Activated CD8-positive, alpha-beta T cell treated with anti-CD3 and anti-CD28 coated beads, Interleukin-2, amount 10 ng/mL, durations not matched to agents 7 days and 5 days (primary cell): Measurements from ENCODE around the gene CHCHD6. TPM values are rescaled to one million over a fixed set of nuclear protein-coding genes. Genes with fewer than 3 reads are reported as not detected.

Source experiments
- ATAC-seq: fragments of 150-1000 bp; cut with Tn5 transposase; one replicate; pipeline ENCODE4 v1.10.0; 2021; ENCODE audit warnings: moderate library complexity
- CTCF ChIA-PET: fragments of 350-600 bp; sonication (Branson Sonifier 250); formaldehyde crosslinking; loops from one replicate; lab custom pipeline; 2021; ENCODE audit warnings: antibody characterized with exemption; lab: Charles Lee
- POLR2A ChIA-PET: fragments of 350-600 bp; sonication (Branson Sonifier 250); formaldehyde crosslinking; loops from one replicate; lab custom pipeline; 2021; ENCODE audit warnings: antibody characterized with exemption; lab: Charles Lee
- DNase-seq: peaks from one replicate; pipeline ENCODE4 v3.0.0-alpha.2; 2020
- H3K27ac Mint-ChIP-seq: one replicate; pipeline ENCODE4 v1.8.0; 2021; ENCODE audit warnings: mild to moderate bottlenecking, mixed read lengths
- H3K27me3 Mint-ChIP-seq: one replicate; pipeline ENCODE4 v1.8.0; 2021; ENCODE audit warnings: low read depth, mixed read lengths
- H3K36me3 Mint-ChIP-seq: one replicate; pipeline ENCODE4 v1.8.0; 2021; ENCODE audit warnings: low read depth, mixed read lengths
- H3K4me1 Mint-ChIP-seq: one replicate; pipeline ENCODE4 v1.8.0; 2021; ENCODE audit warnings: low read depth, mixed read lengths
- H3K4me3 Mint-ChIP-seq: one replicate; pipeline ENCODE4 v1.8.0; 2021; ENCODE audit warnings: mild to moderate bottlenecking, mixed read lengths
- H3K9me3 Mint-ChIP-seq: one replicate; pipeline ENCODE4 v1.8.0; 2022; ENCODE audit warnings: mixed read lengths; ENCODE audit not compliant: insufficient read depth
- total RNA-seq, 2 experiments: library from RNA; stranded (reverse); gene quantifications; one replicate each; pipeline ENCODE4 v1.2.3, GENCODE V29; 2021

CHCHD6 gene
- total RNA-seq, 2 experiments from 2014 or later, result 5.1 to 6.2 TPM

DNA sequence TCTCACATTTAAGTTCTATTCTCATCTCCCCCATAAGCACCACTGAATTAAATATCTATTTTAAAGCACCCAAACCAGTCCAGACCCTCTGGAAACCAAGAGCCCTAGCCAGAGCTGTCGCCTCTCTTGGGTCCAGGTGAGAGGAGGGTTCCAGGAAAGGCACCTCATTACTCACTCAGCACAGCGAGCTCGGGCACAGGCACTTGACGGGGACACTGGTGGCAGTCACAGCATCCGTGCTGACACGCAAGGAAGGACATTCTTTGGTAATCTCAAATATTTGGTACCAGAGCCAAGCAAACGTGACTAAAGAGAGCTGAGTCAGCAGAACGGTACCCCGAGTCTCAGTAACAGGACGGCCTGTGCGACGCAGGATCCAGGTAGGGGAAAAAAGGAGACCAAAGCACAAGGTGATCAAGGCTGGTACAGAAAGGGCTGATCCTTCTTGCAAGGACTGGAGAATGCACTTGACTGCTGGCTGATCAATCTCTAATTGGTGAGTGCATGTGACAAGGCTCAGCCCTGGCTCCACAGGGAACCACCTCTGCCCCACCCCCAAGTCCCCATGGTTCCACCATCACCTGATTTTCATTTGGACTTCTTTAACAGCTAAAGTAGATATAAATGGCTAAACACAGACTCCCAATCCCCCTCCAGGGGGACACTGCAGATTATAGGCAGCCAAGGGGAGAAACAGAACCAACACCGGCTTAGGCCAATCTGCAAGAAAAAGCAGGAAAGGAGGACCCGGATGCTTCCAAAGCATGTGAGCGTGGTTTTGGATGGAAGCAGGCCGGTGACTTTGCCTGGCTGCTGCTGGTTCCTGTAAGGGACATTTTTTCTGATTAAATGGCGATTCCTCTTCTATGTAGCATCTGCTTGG, 61.4 kb downstream of the CHCHD6 start:
- no peak for ATAC-seq
- Mint-ChIP-seq H3K4me3 (no peak overlapping the region), H3K27me3 (peaks cover 2% of the 10 kb centered on the region), H3K27ac (no peak overlapping the region), H3K36me3 (peaks cover 4% of the 10 kb centered on the region), H3K9me3 (peaks cover 11% of the 10 kb centered on the region), H3K4me1 (peaks cover 5% of the 10 kb centered on the region)
- ChIA-PET CTCF (no interaction called here), POLR2A (no interaction called here)
- DNase-seq, result no peak

DNA sequence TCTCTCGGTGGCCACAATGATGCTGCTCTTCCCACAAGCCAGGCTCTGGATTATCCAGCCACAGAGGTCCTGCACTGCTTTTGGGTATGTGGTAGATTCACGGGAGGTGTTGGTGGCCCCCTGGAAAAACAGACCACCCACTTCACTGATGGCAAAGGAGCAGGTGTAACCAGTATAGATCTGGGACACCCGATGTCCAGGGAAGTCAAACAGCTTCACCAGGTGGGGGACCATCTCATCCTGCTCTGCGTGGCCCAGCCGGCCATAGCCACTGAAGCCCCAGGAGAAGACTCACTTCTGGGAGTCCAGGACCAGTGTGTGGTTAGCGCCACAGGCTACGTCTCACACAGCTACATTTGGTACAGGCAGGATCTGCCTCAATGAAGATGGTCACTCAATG, 62.6 kb downstream of the CHCHD6 start:
- peaks cover 14% of the 10 kb centered on the region for H3K9me3 Mint-ChIP-seq
- H3K27ac Mint-ChIP-seq, result no peak overlapping the region
- H3K4me3 Mint-ChIP-seq, result no peak overlapping the region
- H3K4me1 Mint-ChIP-seq, result peaks cover 5% of the 10 kb centered on the region
- no peak for ATAC-seq
- no peak for DNase-seq
- CTCF ChIA-PET, result no interaction called here
- peaks cover 2% of the 10 kb centered on the region for H3K27me3 Mint-ChIP-seq
- POLR2A ChIA-PET, result no interaction called here
- peaks cover 4% of the 10 kb centered on the region for H3K36me3 Mint-ChIP-seq

DNA sequence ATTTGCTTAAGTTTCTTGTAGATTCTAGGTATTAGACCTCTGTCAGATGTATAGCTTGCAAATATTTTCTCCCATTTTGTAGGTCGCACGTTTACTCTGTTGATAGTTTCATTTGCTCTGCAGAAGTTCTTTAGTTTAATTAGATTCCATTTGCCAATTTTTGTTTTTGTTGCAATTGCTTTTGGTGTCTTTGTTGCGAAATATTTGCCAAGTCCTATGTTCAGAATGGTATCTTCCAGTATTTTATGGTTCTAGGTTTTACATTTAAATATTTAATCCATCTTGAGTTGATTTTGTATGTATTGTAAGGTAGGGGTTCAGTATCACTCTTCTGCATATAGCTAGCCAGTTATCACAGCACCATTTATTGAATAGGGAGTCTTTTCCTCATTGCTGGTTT, 64.9 kb downstream of the CHCHD6 start:
- POLR2A ChIA-PET, result no interaction called here
- ATAC-seq (no peak), DNase-seq (no peak)
- no peaks in the 10 kb centered on the region for H3K27me3 Mint-ChIP-seq
- no peak overlapping the region for H3K27ac Mint-ChIP-seq
- peaks cover 5% of the 10 kb centered on the region for H3K4me1 Mint-ChIP-seq
- H3K9me3 Mint-ChIP-seq, result peaks cover 16% of the 10 kb centered on the region
- CTCF ChIA-PET, result no interaction called here
- peaks cover 4% of the 10 kb centered on the region for H3K36me3 Mint-ChIP-seq
- H3K4me3 Mint-ChIP-seq, result no peak overlapping the region

DNA sequence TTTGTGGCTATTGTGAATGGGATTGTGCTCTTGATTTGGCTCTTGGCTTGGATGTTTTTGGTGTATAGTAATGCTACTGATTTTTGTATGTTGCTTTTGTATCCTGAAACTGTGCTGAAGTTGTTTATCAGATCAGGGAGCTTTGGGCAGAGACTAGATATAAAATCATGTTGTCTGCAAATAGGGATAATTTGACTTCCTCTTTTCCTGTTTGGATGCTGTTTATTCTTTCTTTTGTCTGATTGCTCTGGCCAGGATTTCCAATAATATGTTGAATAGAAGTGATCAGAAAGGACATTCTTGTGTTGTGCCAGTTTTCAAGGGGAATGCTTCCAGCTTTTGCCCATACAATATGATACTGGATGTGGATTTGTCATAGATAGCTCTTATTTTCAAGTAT, 66.1 kb downstream of the CHCHD6 start:
- ChIA-PET POLR2A (no interaction called here), CTCF (no interaction called here)
- ATAC-seq, result no peak
- no peaks in the 10 kb centered on the region for H3K27me3 Mint-ChIP-seq
- H3K4me3 Mint-ChIP-seq, result no peak overlapping the region
- peaks cover 16% of the 10 kb centered on the region for H3K9me3 Mint-ChIP-seq
- peaks cover 4% of the 10 kb centered on the region for H3K36me3 Mint-ChIP-seq
- DNase-seq, result no peak
- peaks cover 5% of the 10 kb centered on the region for H3K4me1 Mint-ChIP-seq
- no peak overlapping the region for H3K27ac Mint-ChIP-seq

DNA sequence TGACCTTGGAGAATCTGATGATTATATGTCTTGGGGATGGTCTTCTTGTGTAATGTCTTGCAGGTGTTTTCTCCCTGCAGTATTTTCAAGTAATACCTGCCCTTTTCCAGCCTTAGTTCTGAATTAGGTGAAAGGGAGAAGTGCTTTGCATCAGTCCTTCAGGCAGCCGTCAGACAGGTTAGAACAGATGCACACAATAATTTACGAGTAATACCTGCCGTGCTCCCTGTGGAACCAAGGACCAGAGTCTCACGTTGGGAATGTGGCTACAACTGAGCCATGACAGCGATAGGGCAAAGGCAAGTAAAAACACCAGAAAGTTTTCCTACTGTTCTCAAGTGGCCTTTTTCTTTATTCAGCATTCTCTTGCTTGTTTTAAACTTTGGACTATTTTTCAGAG, 69.1 kb downstream of the CHCHD6 start:
- peaks cover 13% of the 10 kb centered on the region for H3K9me3 Mint-ChIP-seq
- H3K27ac Mint-ChIP-seq, result no peak overlapping the region
- ChIA-PET CTCF (no interaction called here), POLR2A (no interaction called here)
- no peaks in the 10 kb centered on the region for H3K27me3 Mint-ChIP-seq
- no peak overlapping the region for H3K4me3 Mint-ChIP-seq
- no peak for ATAC-seq
- peaks cover 1% of the 10 kb centered on the region for H3K4me1 Mint-ChIP-seq
- peaks cover 3% of the 10 kb centered on the region for H3K36me3 Mint-ChIP-seq
- DNase-seq, result no peak

DNA sequence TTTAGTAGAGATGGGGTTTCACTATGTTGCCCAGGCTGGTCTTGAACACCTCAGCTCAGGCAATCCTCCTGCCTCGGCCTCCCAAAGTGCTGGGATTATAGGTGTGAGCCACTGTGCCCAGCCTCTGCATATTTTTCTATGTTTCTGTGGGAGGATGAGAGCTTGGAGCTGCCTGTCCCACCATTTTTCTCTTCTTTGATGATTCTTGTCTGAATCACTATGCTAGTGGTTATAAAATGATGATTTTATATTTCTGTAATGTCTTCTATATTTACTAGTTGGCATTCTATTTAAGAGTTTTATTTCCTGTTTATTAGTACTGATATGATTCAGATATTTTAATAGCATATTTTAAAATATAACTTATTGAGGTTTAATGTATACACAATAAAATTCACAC, 69.7 kb downstream of the CHCHD6 start:
- POLR2A ChIA-PET, result no interaction called here
- CTCF ChIA-PET, result no interaction called here
- peaks cover 2% of the 10 kb centered on the region for H3K36me3 Mint-ChIP-seq
- no peak overlapping the region for H3K4me3 Mint-ChIP-seq
- H3K27ac Mint-ChIP-seq, result no peak overlapping the region
- no peaks in the 10 kb centered on the region for H3K27me3 Mint-ChIP-seq
- H3K4me1 Mint-ChIP-seq, result no peaks in the 10 kb centered on the region
- DNase-seq (no peak), ATAC-seq (no peak)
- H3K9me3 Mint-ChIP-seq, result peaks cover 9% of the 10 kb centered on the region

DNA sequence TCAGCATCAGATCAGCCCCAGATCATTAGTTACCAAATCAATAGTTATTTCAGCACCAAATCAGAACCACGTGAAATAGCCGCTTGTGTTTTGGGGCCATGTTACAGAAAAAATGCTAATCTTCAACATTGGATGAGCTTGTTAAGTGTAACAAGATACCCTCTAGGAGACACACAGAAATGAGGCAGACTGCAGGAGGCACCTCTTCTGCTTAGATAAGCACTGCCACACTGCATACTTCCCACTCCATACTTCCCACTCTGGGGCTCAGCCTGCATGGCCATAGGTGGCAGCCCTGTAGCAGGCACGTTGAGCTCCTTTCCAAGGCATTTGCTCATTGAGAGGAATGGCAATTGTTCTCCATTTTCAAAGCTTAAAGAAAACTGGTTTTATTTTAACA, 73.3 kb downstream of the CHCHD6 start:
- Mint-ChIP-seq H3K36me3 (no peaks in the 10 kb centered on the region), H3K27ac (no peak overlapping the region), H3K4me3 (no peak overlapping the region), H3K27me3 (no peaks in the 10 kb centered on the region), H3K9me3 (no peaks in the 10 kb centered on the region), H3K4me1 (no peaks in the 10 kb centered on the region)
- ChIA-PET CTCF (no interaction called here), POLR2A (interaction anchor here (0.6 kb wide), 1 partner anchor 299 kb away, joined by 3 read pairs; no protein-coding TSS in a partner anchor)
- ATAC-seq, result no peak
- no peak for DNase-seq

DNA sequence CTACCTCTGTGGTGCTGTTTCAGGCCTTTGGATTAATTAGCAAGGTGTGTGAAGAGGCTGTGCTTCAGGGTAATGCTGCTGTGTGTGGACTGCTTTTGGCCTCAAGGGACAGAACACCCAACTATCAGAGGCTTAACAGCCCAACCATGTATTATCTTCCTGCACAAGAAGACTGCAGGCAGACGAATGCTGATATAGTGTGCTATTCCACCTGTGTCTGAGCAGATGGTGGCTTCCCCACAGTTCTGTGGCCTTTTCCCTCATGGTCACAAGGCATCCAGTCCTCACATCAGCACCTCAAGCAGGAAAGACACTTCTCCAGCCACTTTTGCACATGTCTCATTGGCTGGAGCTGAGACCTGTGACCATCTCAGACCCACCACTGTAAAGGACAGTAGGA, 76.6 kb downstream of the CHCHD6 start:
- Mint-ChIP-seq H3K4me3 (no peak overlapping the region), H3K27me3 (no peaks in the 10 kb centered on the region), H3K9me3 (no peaks in the 10 kb centered on the region), H3K36me3 (no peaks in the 10 kb centered on the region), H3K27ac (no peak overlapping the region), H3K4me1 (peaks cover 9% of the 10 kb centered on the region)
- no peak for ATAC-seq
- DNase-seq, result no peak
- CTCF ChIA-PET, result no interaction called here
- POLR2A ChIA-PET, result no interaction called here

DNA sequence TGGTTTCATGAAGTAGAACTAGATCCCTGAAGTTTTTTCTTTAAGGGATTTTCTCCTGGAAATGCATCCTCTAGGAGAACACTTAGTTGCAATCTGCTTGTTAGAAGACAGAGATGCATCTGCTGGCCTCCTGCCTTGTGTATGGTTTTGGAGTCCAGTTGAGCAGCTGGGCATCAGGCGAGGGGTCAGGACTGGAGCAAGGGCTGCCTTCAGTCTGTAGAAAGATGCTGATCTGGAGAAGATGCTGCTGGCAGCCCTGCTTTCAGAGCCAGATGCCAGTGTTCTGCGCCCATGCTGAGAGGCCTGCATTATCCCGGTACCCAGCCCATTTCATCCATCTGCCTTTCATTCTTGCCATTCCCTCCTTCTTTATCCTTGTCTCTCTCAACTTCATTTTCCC, 77.4 kb downstream of the CHCHD6 start:
- ChIA-PET POLR2A (no interaction called here), CTCF (no interaction called here)
- Mint-ChIP-seq H3K27ac (no peak overlapping the region), H3K4me3 (no peak overlapping the region), H3K36me3 (no peaks in the 10 kb centered on the region), H3K27me3 (no peaks in the 10 kb centered on the region), H3K9me3 (no peaks in the 10 kb centered on the region), H3K4me1 (peaks cover 9% of the 10 kb centered on the region)
- DNase-seq (no peak), ATAC-seq (no peak)

DNA sequence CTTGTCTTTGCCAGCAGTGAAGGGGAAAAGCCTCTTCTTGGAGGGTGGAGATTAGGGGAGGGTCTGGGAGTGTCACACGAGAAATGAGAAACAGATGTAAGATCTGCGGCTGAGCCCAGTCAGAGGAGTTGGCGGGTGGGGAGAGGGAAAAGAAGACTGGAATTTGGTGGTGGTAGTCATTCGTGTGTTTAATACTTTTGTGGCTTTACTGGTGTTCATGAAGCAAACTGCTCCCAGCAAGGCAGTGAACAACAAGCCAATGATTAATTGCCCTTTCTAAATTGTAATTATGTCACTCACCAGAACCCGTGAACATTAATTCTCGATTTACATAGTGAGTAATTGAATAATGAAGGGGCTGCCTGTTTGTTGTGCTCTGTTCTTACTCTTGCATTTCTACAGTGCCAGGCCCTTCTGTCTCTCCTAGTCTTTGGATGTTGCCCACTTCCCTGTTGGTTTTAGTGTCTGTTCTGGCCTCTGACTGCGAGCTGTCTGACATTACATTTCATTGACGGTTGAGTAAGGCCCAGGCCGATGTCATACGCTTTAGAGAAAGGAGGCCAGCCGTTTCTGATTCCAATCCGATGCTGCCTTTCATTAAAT, 78.0 kb downstream of the CHCHD6 start:
- Mint-ChIP-seq H3K36me3 (no peaks in the 10 kb centered on the region), H3K4me3 (no peak overlapping the region), H3K27me3 (no peaks in the 10 kb centered on the region), H3K4me1 (peaks cover 9% of the 10 kb centered on the region), H3K27ac (no peak overlapping the region), H3K9me3 (no peaks in the 10 kb centered on the region)
- no peak for ATAC-seq
- CTCF ChIA-PET, result no interaction called here
- DNase-seq, result no peak
- POLR2A ChIA-PET, result no interaction called here

DNA sequence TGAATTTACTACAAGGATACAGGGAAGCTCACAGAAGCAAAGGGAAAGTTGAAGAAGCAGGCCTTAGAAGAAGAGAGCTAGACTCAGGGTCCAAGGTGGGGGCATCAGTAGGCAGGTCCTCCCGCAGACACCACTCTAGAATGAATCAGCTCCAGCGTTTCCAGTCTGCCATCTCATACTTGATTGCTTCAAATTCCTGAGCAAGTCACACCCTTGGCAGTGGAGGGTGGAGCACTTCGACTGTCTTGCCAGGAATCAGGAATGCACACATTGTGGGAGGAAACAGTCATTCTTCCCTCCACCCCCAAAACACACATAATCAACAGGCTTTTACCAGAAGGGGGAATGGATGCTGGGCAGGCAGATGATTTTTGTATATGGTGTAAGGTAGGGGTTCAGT, 78.5 kb downstream of the CHCHD6 start:
- Mint-ChIP-seq H3K36me3 (no peaks in the 10 kb centered on the region), H3K4me1 (peaks cover 9% of the 10 kb centered on the region)
- DNase-seq, result no peak

DNA sequence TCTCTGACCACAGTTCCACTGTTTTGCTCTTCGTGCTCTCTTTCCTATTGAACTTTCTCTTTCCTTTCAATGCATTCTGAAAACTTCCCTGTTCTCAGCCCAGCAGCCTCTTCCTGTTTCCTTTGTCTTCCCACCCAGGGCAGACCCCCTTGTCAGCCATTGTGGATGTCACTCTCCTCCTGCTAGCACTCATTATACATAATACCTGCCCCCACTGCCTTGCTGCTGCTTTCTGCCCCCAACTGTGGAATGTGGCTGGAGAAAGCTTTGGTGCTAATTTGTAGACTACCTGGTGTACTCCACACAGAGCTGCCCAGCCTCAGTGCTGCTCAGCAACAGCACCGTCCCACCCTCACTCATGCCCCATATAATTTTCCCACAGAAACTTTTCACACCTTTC, 80.2 kb downstream of the CHCHD6 start:
- H3K27ac Mint-ChIP-seq, result no peak overlapping the region
- DNase-seq, result no peak
- CTCF ChIA-PET, result no interaction called here
- no peaks in the 10 kb centered on the region for H3K9me3 Mint-ChIP-seq
- no peak for ATAC-seq
- no peaks in the 10 kb centered on the region for H3K36me3 Mint-ChIP-seq
- POLR2A ChIA-PET, result no interaction called here
- no peak overlapping the region for H3K4me3 Mint-ChIP-seq
- H3K27me3 Mint-ChIP-seq, result no peaks in the 10 kb centered on the region
- H3K4me1 Mint-ChIP-seq, result peaks cover 9% of the 10 kb centered on the region

More for the DNA sequence above, 78.5 kb downstream of the CHCHD6 start:
- CTCF ChIA-PET, result interaction anchor here (1.2 kb wide), 1 partner anchor 103 kb away, joined by 3 read pairs; no protein-coding TSS in a partner anchor
- no peak for ATAC-seq
- Mint-ChIP-seq H3K27ac (no peak overlapping the region), H3K27me3 (no peaks in the 10 kb centered on the region), H3K9me3 (no peaks in the 10 kb centered on the region), H3K4me3 (no peak overlapping the region)
- POLR2A ChIA-PET, result no interaction called here
